K562 (cell line): ENCODE results near the gene ZSCAN22. TPM values are rescaled to one million over a fixed set of nuclear protein-coding genes. Genes with fewer than 3 reads are reported as not detected.

Experiments
- ESRRB ChIP-seq: fragments of 250-450 bp; sonication (Bioruptor Pico); IDR thresholded peaks from 2 replicates; pipeline ENCODE4 v1.5.0; 2020; ENCODE audit warnings: mild to moderate bottlenecking, moderate library complexity, borderline replicate concordance
- FUS ChIP-seq: fragments of 200-400 bp; formaldehyde crosslinking; optimal IDR thresholded peaks from 2 replicates; pipeline ENCODE3; 2017; ENCODE audit warnings: low read depth, low read length
- HSF4 ChIP-seq: fragments of 250-450 bp; sonication (Bioruptor Pico); IDR thresholded peaks from 2 replicates; pipeline ENCODE4 v2.1.2; 2022; ENCODE audit warnings: mild to moderate bottlenecking, moderate library complexity, borderline replicate concordance
- KAT2B ChIP-seq: IDR thresholded peaks from one replicate; pipeline ENCODE4 v1.6.1; 2012; ENCODE audit warnings: low read depth, mild to moderate bottlenecking, control low read depth, inconsistent platforms, low read length, moderate library complexity
- MBD2 ChIP-seq: sonication (generic); IDR thresholded peaks from 2 replicates; pipeline ENCODE4 v1.6.1; 2016; ENCODE audit warnings: low read depth, borderline replicate concordance
- NFE2 ChIP-seq: IDR thresholded peaks from 2 replicates; pipeline ENCODE4 v1.6.1; 2014; ENCODE audit warnings: antibody characterized with exemption, low read depth
- PURB ChIP-seq: sonication (generic); formaldehyde crosslinking; IDR thresholded peaks from 2 replicates; pipeline ENCODE4 v1.9.0; 2021; ENCODE audit warnings: low read depth, mild to moderate bottlenecking, missing genetic modification reagents
- RBM25 ChIP-seq: fragments of 200-400 bp; formaldehyde crosslinking; IDR thresholded peaks from 2 replicates; pipeline ENCODE4 v1.6.1; 2018; ENCODE audit warnings: low read length, low read depth, moderate library complexity; ENCODE audit not compliant: severe bottlenecking
- SIX5 ChIP-seq, 2 experiments: IDR thresholded peaks; 2 replicates each; pipeline ENCODE4 v1.6.1; 2011; ENCODE audit warnings: low read length in 2 of 2, borderline replicate concordance in 1 of 2, low read depth in 1 of 2, mild to moderate bottlenecking in 1 of 2, moderate library complexity in 1 of 2; ENCODE audit not compliant: insufficient read depth in 1 of 2
- TOE1 ChIP-seq, 2 experiments: fragments of 450-650 bp in 1 of 2; sonication (generic) in 1 of 2; formaldehyde crosslinking in 1 of 2; IDR thresholded peaks; 2 replicates each; pipeline versions ENCODE4 v1.7.1 to v1.8.0; 2016 to 2022; ENCODE audit warnings: borderline replicate concordance in 2 of 2, mild to moderate bottlenecking in 2 of 2, antibody characterized with exemption in 1 of 2, inconsistent platforms in 1 of 2, low read depth in 1 of 2, missing genetic modification reagents in 1 of 2, moderate library complexity in 1 of 2
- YY1 ChIP-seq, 3 experiments: IDR thresholded peaks; 2 replicates each; pipeline ENCODE4 v1.6.1; 2011; ENCODE audit warnings: low read length in 2 of 3, mild to moderate bottlenecking in 2 of 3, moderate library complexity in 2 of 3, borderline replicate concordance in 1 of 3, control low read depth in 1 of 3, low read depth in 1 of 3; ENCODE audit not compliant: insufficient read depth in 3 of 3, insufficient replicate concordance in 2 of 3, control insufficient read depth in 1 of 3, insufficient read length in 1 of 3; ENCODE audit errors: extremely low read depth in 1 of 3
- ZNF197 ChIP-seq: fragments of 200-800 bp; sonication (Bioruptor generic); IDR thresholded peaks from 2 replicates; pipeline ENCODE4 v1.6.1; 2016; ENCODE audit warnings: low read depth, missing genetic modification characterization, missing compliant biosample characterization
- ZNF551 ChIP-seq: fragments of 250-450 bp; sonication (Bioruptor Pico); IDR thresholded peaks from 2 replicates; pipeline ENCODE4 v1.5.0; 2021; ENCODE audit warnings: mild to moderate bottlenecking, moderate library complexity
- ZNF785 ChIP-seq: fragments of 250-450 bp; sonication (Bioruptor Pico); IDR thresholded peaks from 2 replicates; pipeline ENCODE4 v1.4.0; 2020; ENCODE audit warnings: mild to moderate bottlenecking
- polyA plus RNA-seq, 8 experiments: library from polyadenylated mRNA; depleted of rRNA in 4 of 8; stranded (reverse) in 5 of 8; unstranded in 3 of 8; fragments of >200 nt; fragmentation: Nextera tagmentation in 2 of 8; fragmentation: Illumina TruSeq in 1 of 8; extraction: Ambion mirVana in 2 of 8; extraction: Trizol in 1 of 8; gene quantifications; 2 replicates each; pipeline versions ENCODE4 v1.2.1 to v1.2.3, GENCODE V29; 2011 to 2014; ENCODE audit warnings: inconsistent platforms in 1 of 8, missing spikeins in 1 of 8
- total RNA-seq, 7 experiments: library from RNA; depleted of rRNA in 6 of 7; stranded (reverse); fragments of >200 nt in 6 of 7; fragmentation: Illumina TruSeq in 2 of 7; extraction: Trizol in 2 of 7; gene quantifications; 2 replicates each; pipeline versions ENCODE4 v1.2.1 to v1.2.3, GENCODE V29; 2011 to 2021; ENCODE audit warnings: low replicate concordance in 1 of 7
- TF ChIP-seq, protein P1 (sequence below): fragments of 450-650 bp; IDR thresholded peaks from 2 replicates; pipeline ENCODE4 v1.6.1; 2018; ENCODE audit warnings: mild to moderate bottlenecking, low read depth; ENCODE audit not compliant: partially characterized antibody
- TF ChIP-seq, protein P2 (sequence below): fragments of 250-450 bp; sonication (Bioruptor Pico); IDR thresholded peaks from 2 replicates; pipeline ENCODE4 v1.5.0; 2022; ENCODE audit warnings: mild to moderate bottlenecking
- TF ChIP-seq, protein P3 (sequence below): sonication (generic); formaldehyde crosslinking; IDR thresholded peaks from 2 replicates; pipeline ENCODE4 v1.8.1; 2023; ENCODE audit warnings: mild to moderate bottlenecking, missing genetic modification reagents, moderate library complexity
- TF ChIP-seq, protein P4 (sequence below): fragments of 450-650 bp; formaldehyde crosslinking; IDR thresholded peaks from 2 replicates; pipeline ENCODE4 v1.4.0; 2022; ENCODE audit warnings: missing genetic modification characterization

The ZSCAN22 gene
- total and polyA plus RNA-seq, 9 of the 15 experiments (the other 6 are each of a cell fraction or from before 2014, with no cell fraction given): 0.98 to 5.3 (median 3.0) TPM

DNA sequence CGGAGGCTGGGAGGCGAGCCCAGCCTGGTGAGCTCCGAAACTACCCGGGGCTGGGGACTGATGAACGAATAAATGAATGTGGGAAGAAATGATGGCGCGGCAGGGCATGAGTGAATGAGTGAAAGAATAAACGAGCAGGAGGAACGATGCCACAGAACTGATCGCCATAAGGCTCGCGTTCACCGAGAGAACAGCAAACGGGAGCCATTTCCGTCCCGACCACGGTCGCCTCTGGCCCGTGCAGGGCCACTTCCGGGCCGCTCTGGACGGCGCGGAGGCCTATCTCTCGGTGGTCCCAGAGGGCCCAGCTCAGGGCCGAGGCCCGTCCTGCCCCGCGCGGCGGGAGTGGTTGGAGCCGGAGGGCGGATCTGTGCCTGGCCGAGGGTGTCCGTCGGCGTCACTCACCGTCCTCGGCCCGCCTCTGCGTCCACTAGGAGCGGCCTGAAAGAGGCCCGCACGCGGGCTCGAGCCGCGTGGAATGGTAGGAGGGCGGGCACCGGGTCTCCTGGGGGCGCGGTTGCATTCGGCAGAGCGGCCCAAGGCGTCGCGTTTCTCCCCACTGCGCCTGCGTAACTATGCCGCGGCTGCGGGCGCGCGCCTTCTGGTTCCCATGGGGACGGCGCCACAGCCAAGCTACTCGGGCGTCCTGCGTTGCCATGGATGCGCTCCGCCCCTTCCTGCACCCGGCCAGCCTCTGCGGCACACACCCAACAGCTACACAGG, 35.6 kb downstream of the ZSCAN22 start, which contains the start of gene ZNF497 (continued):
- TF ChIP-seq, protein P1, sequence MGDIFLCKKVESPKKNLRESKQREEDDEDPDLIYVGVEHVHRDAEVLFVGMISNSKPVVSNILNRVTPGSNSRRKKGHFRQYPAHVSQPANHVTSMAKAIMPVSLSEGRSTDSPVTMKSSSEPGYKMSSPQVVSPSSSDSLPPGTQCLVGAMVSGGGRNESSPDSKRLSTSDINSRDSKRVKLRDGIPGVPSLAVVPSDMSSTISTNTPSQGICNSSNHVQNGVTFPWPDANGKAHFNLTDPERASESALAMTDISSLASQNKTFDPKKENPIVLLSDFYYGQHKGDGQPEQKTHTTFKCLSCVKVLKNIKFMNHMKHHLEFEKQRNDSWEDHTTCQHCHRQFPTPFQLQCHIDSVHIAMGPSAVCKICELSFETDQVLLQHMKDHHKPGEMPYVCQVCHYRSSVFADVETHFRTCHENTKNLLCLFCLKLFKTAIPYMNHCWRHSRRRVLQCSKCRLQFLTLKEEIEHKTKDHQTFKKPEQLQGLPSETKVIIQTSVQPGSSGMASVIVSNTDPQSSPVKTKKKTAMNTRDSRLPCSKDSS: no peak
- TF ChIP-seq ESRRB (no peak), ZNF197 (CRISPR knock-in tag) (no peak), PURB (CRISPR knock-in tag) (no peak), YY1 (IDR thresholded peaks at IDR 0.05; ENCODE audit: borderline replicate concordance in 1 of 3, control insufficient read depth in 1 of 3, extremely low read depth in 1 of 3, insufficient read depth in 3 of 3, insufficient read length in 1 of 3, insufficient replicate concordance in 2 of 3, low read depth in 1 of 3, low read length in 2 of 3) (peak; percentile 48 to 90 (median 79)), RBM25 (peak; percentile 62), KAT2B (no peak), ZNF551 (CRISPR knock-in tag) (no peak), NFE2 (no peak), TOE1 (IDR thresholded peaks at IDR 0.05; ENCODE audit: borderline replicate concordance) (peak; percentile 79; the same call in 1 of the 2 replicates), TOE1 (CRISPR knock-in tag; IDR thresholded peaks at IDR 0.05; ENCODE audit: borderline replicate concordance, low read depth) (no peak), ZNF785 (no peak), SIX5 (IDR thresholded peaks at IDR 0.05; ENCODE audit: borderline replicate concordance in 1 of 2, insufficient read depth in 1 of 2, low read depth in 1 of 2, low read length in 2 of 2) (peak in 1 of 2 experiments; percentile 45; a peak in 2 of 4 replicates), MBD2 (0 out of 2 replicates have a peak, but pooled peaks have one; percentile 72), FUS (no peak), HSF4 (CRISPR knock-in tag) (no peak)
- TF ChIP-seq, protein P2, sequence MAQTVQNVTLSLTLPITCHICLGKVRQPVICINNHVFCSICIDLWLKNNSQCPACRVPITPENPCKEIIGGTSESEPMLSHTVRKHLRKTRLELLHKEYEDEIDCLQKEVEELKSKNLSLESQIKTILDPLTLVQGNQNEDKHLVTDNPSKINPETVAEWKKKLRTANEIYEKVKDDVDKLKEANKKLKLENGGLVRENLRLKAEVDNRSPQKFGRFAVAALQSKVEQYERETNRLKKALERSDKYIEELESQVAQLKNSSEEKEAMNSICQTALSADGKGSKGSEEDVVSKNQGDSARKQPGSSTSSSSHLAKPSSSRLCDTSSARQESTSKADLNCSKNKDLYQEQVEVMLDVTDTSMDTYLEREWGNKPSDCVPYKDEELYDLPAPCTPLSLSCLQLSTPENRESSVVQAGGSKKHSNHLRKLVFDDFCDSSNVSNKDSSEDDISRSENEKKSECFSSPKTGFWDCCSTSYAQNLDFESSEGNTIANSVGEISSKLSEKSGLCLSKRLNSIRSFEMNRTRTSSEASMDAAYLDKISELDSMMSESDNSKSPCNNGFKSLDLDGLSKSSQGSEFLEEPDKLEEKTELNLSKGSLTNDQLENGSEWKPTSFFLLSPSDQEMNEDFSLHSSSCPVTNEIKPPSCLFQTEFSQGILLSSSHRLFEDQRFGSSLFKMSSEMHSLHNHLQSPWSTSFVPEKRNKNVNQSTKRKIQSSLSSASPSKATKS (CRISPR knock-in tag): no peak
- TF ChIP-seq, protein P3, sequence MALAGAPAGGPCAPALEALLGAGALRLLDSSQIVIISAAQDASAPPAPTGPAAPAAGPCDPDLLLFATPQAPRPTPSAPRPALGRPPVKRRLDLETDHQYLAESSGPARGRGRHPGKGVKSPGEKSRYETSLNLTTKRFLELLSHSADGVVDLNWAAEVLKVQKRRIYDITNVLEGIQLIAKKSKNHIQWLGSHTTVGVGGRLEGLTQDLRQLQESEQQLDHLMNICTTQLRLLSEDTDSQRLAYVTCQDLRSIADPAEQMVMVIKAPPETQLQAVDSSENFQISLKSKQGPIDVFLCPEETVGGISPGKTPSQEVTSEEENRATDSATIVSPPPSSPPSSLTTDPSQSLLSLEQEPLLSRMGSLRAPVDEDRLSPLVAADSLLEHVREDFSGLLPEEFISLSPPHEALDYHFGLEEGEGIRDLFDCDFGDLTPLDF (CRISPR knock-in tag): peak; percentile 76
- TF ChIP-seq, protein P4, sequence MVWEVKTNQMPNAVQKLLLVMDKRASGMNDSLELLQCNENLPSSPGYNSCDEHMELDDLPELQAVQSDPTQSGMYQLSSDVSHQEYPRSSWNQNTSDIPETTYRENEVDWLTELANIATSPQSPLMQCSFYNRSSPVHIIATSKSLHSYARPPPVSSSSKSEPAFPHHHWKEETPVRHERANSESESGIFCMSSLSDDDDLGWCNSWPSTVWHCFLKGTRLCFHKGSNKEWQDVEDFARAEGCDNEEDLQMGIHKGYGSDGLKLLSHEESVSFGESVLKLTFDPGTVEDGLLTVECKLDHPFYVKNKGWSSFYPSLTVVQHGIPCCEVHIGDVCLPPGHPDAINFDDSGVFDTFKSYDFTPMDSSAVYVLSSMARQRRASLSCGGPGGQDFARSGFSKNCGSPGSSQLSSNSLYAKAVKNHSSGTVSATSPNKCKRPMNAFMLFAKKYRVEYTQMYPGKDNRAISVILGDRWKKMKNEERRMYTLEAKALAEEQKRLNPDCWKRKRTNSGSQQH (CRISPR knock-in tag): no peak
